Measurements from ENCODE around the gene TOX2.

TOX2 gene

GRCh38 chr20:44052166-44052565 lies 137.5 kb downstream of the TOX2 start:
- in situ Hi-C loops (cut with MboI; ENCODE audit: low sequenced_read_pairs): loop anchor here (25.0 kb wide), 1 partner anchor 110 kb away; no protein-coding TSS in a partner anchor

- in situ Hi-C loops (cut with MboI; ENCODE audit: low sequenced_read_pairs): loop anchor here (25.0 kb wide), 1 partner anchor 109 kb away; no protein-coding TSS in a partner anchor
These were observed 138.4 kb downstream of the TOX2 start for GRCh38 chr20:44053046-44053445.

GRCh38 chr20:44054118-44054517 lies 139.5 kb downstream of the TOX2 start:
- in situ Hi-C loops (cut with MboI; ENCODE audit: low sequenced_read_pairs): loop anchor here (25.0 kb wide), 1 partner anchor 108 kb away; no protein-coding TSS in a partner anchor

GRCh38 chr20:44054849-44055248 lies 140.2 kb downstream of the TOX2 start:
- in situ Hi-C loops (cut with MboI; ENCODE audit: low sequenced_read_pairs): loop anchor here (25.0 kb wide), 1 partner anchor 107 kb away; no protein-coding TSS in a partner anchor

- in situ Hi-C loops (cut with MboI; ENCODE audit: low sequenced_read_pairs): loop anchor here (25.0 kb wide), 1 partner anchor 106 kb away; no protein-coding TSS in a partner anchor
These were observed 141.5 kb downstream of the TOX2 start for GRCh38 chr20:44056010-44056698.

- in situ Hi-C loops (cut with MboI; ENCODE audit: low sequenced_read_pairs): loop anchor here (25.0 kb wide), 1 partner anchor 104 kb away; no protein-coding TSS in a partner anchor
These were observed 143.3 kb downstream of the TOX2 start for GRCh38 chr20:44057698-44058675.

GRCh38 chr20:44064501-44065400 lies 150.1 kb downstream of the TOX2 start:
- in situ Hi-C loops (cut with MboI; ENCODE audit: low sequenced_read_pairs): loop anchor here (25.0 kb wide), 1 partner anchor 98 kb away; no protein-coding TSS in a partner anchor

GRCh38 chr20:44065401-44066340 lies 151.0 kb downstream of the TOX2 start:
- in situ Hi-C loops (cut with MboI; ENCODE audit: low sequenced_read_pairs): loop anchor here (25.0 kb wide), 1 partner anchor 97 kb away; no protein-coding TSS in a partner anchor

- in situ Hi-C loops (cut with MboI; ENCODE audit: low sequenced_read_pairs): loop anchor here (25.0 kb wide), 1 partner anchor 95 kb away; no protein-coding TSS in a partner anchor
These were observed 152.3 kb downstream of the TOX2 start for GRCh38 chr20:44066645-44067606.

GRCh38 chr20:44067650-44068081 lies 153.0 kb downstream of the TOX2 start:
- in situ Hi-C loops (cut with MboI; ENCODE audit: low sequenced_read_pairs): loop anchor here (25.0 kb wide), 1 partner anchor 95 kb away; no protein-coding TSS in a partner anchor

- in situ Hi-C loops (cut with MboI; ENCODE audit: low sequenced_read_pairs): loop anchor here (25.0 kb wide), 1 partner anchor 94 kb away; no protein-coding TSS in a partner anchor
These were observed 153.9 kb downstream of the TOX2 start for GRCh38 chr20:44068316-44069201.

GRCh38 chr20:44069203-44070011 lies 154.8 kb downstream of the TOX2 start:
- in situ Hi-C loops (cut with MboI; ENCODE audit: low sequenced_read_pairs): loop anchor here (25.0 kb wide), 1 partner anchor 93 kb away; no protein-coding TSS in a partner anchor

GRCh38 chr20:44070139-44070900 lies 155.7 kb downstream of the TOX2 start:
- in situ Hi-C loops (cut with MboI; ENCODE audit: low sequenced_read_pairs): loop anchor here (25.0 kb wide), 1 partner anchor 92 kb away; no protein-coding TSS in a partner anchor

GRCh38 chr20:44071057-44071456 lies 156.4 kb downstream of the TOX2 start:
- in situ Hi-C loops (cut with MboI; ENCODE audit: low sequenced_read_pairs): loop anchor here (25.0 kb wide), 1 partner anchor 91 kb away; no protein-coding TSS in a partner anchor

Data from HL-60/S4 treated with retinoic acid at 250 ng/mL for 4 days and 3 days (cell line).